K562 (cell line): ENCODE measurements around the gene FPGS. TPM values are rescaled to one million over a fixed set of nuclear protein-coding genes. Genes with fewer than 3 reads are reported as not detected.

Source experiments
- ATF1 ChIP-seq, 2 experiments: fragments of 450-650 bp in 1 of 2; IDR thresholded peaks; 2 replicates each; pipeline ENCODE4 v1.6.1; 2016; ENCODE audit warnings: missing compliant biosample characterization in 1 of 2, missing genetic modification characterization in 1 of 2
- ATF7 ChIP-seq: fragments of 450-650 bp; IDR thresholded peaks from 2 replicates; pipeline ENCODE4 v1.7.1; 2014; ENCODE audit warnings: mild to moderate bottlenecking, moderate library complexity
- E2F6 ChIP-seq, 2 experiments: IDR thresholded peaks; 2 replicates each; pipeline ENCODE4 v1.6.1; 2011; ENCODE audit warnings: borderline replicate concordance in 1 of 2, control low read depth in 1 of 2, low read depth in 1 of 2, low read length in 1 of 2, mild to moderate bottlenecking in 1 of 2, mixed read lengths in 1 of 2, moderate library complexity in 1 of 2; ENCODE audit not compliant: insufficient read depth in 1 of 2, insufficient read length in 1 of 2, poor library complexity in 1 of 2, severe bottlenecking in 1 of 2; ENCODE audit errors: extremely low read depth in 1 of 2
- GABPA ChIP-seq: fragments of 200-800 bp; sonication (Bioruptor generic); conservative IDR thresholded peaks from 2 replicates; pipeline ENCODE4 v1.6.1; 2016; ENCODE audit warnings: low read depth, missing genetic modification characterization, missing compliant biosample characterization
- JUN ChIP-seq, 2 experiments: sonication (generic) in 1 of 2; formaldehyde crosslinking in 1 of 2; IDR thresholded peaks; 2 replicates each; pipeline versions ENCODE4 v1.6.1 to v1.8.0; 2012 to 2022; ENCODE audit warnings: borderline replicate concordance in 2 of 2, mild to moderate bottlenecking in 2 of 2, improper control_type of control experiment in 1 of 2, low read depth in 1 of 2, low read length in 1 of 2, missing genetic modification reagents in 1 of 2
- KDM1A ChIP-seq, 2 experiments: fragments of 450-650 bp; IDR thresholded peaks; 2 replicates each; pipeline ENCODE4 v1.6.1; 2016; ENCODE audit warnings: mild to moderate bottlenecking in 2 of 2
- NRF1 ChIP-seq, 2 experiments: fragments of 450-650 bp; IDR thresholded peaks in 1 of 2; conservative IDR thresholded peaks in 1 of 2; 2 replicates each; pipeline ENCODE4 v1.6.1; 2014; ENCODE audit warnings: mild to moderate bottlenecking in 2 of 2
- RBM25 ChIP-seq: fragments of 200-400 bp; formaldehyde crosslinking; IDR thresholded peaks from 2 replicates; pipeline ENCODE4 v1.6.1; 2018; ENCODE audit warnings: low read length, low read depth, moderate library complexity; ENCODE audit not compliant: severe bottlenecking
- RCOR1 ChIP-seq, 2 experiments: IDR thresholded peaks; 2 replicates each; pipeline ENCODE4 v1.6.1; 2012; ENCODE audit warnings: low read depth in 2 of 2, low read length in 2 of 2, borderline replicate concordance in 1 of 2, improper control_type of control experiment in 1 of 2
- ZFX ChIP-seq: sonication (generic); formaldehyde crosslinking; IDR thresholded peaks from 2 replicates; pipeline ENCODE4 v1.8.0; 2022; ENCODE audit warnings: mild to moderate bottlenecking, missing genetic modification reagents, moderate library complexity
- polyA plus RNA-seq, 8 experiments: library from polyadenylated mRNA; depleted of rRNA in 4 of 8; stranded (reverse) in 5 of 8; unstranded in 3 of 8; fragments of >200 nt; fragmentation: Nextera tagmentation in 2 of 8; fragmentation: Illumina TruSeq in 1 of 8; extraction: Ambion mirVana in 2 of 8; extraction: Trizol in 1 of 8; gene quantifications; 2 replicates each; pipeline versions ENCODE4 v1.2.1 to v1.2.3, GENCODE V29; 2011 to 2014; ENCODE audit warnings: inconsistent platforms in 1 of 8, missing spikeins in 1 of 8
- total RNA-seq, 7 experiments: library from RNA; depleted of rRNA in 6 of 7; stranded (reverse); fragments of >200 nt in 6 of 7; fragmentation: Illumina TruSeq in 2 of 7; extraction: Trizol in 2 of 7; gene quantifications; 2 replicates each; pipeline versions ENCODE4 v1.2.1 to v1.2.3, GENCODE V29; 2011 to 2021; ENCODE audit warnings: low replicate concordance in 1 of 7
- TF ChIP-seq, protein P1 (sequence below): sonication (generic); formaldehyde crosslinking; IDR thresholded peaks from 2 replicates; pipeline ENCODE4 v1.8.1; 2022; ENCODE audit warnings: missing genetic modification reagents

FPGS gene
- total and polyA plus RNA-seq, 9 of the 15 experiments (the other 6 are each of a cell fraction or from before 2014, with no cell fraction given): 0.84 to 86.4 (median 59.2) TPM

DNA sequence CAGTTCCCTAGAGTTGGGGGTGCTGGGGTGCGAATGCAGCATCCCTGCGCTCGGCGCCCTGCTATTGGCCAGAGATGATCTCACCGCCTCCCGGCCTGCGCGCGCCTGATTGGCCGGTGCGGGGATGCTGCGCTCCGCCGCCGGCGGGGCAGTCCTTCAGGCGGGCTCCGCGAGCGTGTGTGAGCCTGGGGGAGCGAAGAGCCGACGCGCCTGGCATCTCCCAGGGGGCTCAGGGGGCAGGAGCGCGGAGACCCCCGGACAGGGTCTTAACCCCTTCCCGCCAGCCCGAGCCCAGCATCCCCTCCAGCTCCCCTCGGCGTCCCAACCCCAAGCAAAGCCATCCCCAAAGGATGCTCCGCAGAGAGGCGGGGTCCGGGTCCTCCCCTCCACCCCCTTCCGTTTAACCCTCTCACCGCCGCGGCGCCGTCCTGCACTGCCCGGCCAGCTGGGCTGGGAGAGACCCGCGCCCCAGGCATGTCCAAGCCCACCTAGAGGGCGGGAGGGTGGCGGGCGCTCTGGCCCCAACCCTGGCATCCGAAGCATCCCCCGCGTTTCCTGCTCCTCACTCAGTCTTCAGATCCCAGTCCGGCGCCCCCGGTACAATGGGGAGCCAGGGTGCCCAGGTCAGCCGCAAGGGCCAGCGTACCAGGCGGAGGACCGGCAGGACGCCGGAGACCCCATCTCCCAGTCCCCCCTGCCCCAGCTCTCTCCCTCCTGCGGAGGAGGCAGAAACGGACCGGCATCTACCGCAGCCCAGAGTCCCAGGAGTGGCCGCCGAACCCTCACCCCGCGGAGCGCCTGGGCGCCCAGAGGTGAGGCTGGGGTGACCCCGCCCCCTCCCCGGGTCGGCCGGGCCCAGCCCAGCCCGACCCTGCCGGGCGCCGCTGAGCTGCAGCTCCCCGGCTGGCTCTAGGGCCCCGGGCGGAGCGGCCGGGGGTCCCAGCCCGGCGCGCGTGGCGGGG, 48.3 kb upstream of the FPGS start (continued):
- TF ChIP-seq NRF1 (conservative IDR thresholded peaks at IDR 0.05 in 1 of 2, IDR thresholded peaks at IDR 0.05 in 1 of 2): peak; percentile 63 to 70; a peak in 3 of 4 replicates
- TF ChIP-seq RBM25: peak; percentile 37
- TF ChIP-seq GABPA (tag): no peak
- TF ChIP-seq ATF1 (CRISPR knock-in tag; IDR thresholded peaks at IDR 0.05): no peak
- TF ChIP-seq ATF1 (tag; IDR thresholded peaks at IDR 0.05): no peak
- no peak for TF ChIP-seq ZFX (CRISPR knock-in tag)
- TF ChIP-seq, protein P1, sequence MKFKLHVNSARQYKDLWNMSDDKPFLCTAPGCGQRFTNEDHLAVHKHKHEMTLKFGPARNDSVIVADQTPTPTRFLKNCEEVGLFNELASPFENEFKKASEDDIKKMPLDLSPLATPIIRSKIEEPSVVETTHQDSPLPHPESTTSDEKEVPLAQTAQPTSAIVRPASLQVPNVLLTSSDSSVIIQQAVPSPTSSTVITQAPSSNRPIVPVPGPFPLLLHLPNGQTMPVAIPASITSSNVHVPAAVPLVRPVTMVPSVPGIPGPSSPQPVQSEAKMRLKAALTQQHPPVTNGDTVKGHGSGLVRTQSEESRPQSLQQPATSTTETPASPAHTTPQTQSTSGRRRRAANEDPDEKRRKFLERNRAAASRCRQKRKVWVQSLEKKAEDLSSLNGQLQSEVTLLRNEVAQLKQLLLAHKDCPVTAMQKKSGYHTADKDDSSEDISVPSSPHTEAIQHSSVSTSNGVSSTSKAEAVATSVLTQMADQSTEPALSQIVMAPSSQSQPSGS: peak; percentile 78
- peak in 1 of 2 experiments; percentile 37 for TF ChIP-seq E2F6 (IDR thresholded peaks at IDR 0.05; ENCODE audit: borderline replicate concordance in 1 of 2, extremely low read depth in 1 of 2, insufficient read depth in 1 of 2, insufficient read length in 1 of 2, low read depth in 1 of 2, low read length in 1 of 2, poor library complexity in 1 of 2, severe bottlenecking in 1 of 2)
- 0 out of 2 replicates have a peak, but pooled peaks have one; percentile 9 for TF ChIP-seq JUN (IDR thresholded peaks at IDR 0.05; ENCODE audit: borderline replicate concordance, low read depth, low read length)
- no peak for TF ChIP-seq JUN (CRISPR knock-in tag; IDR thresholded peaks at IDR 0.05; ENCODE audit: borderline replicate concordance)
- TF ChIP-seq RCOR1 (IDR thresholded peaks at IDR 0.05; ENCODE audit: borderline replicate concordance in 1 of 2, low read depth in 2 of 2, low read length in 2 of 2): peak in 1 of 2 experiments; percentile 87; a peak in 2 of 4 replicates
- TF ChIP-seq KDM1A (IDR thresholded peaks at IDR 0.05): peak; percentile 57 to 67; a peak in 3 of 4 replicates
- TF ChIP-seq ATF7: peak; percentile 96
